ENCODE results near the gene SFXN5. TPM values are rescaled to one million over a fixed set of nuclear protein-coding genes. Genes with fewer than 3 reads are reported as not detected.

Gene SFXN5
- total RNA-seq, 1 experiment from 2014 or later = 27.8 TPM

GRCh38 chr2:72926368-72926767 lies 145.1 kb downstream of the SFXN5 start:
- intact Hi-C loops (cut with micrococcal nuclease; ENCODE audit: unreplicated experiment) = no loop called here
- CTCF ChIA-PET = interaction anchor here (1.1 kb wide), 1 partner anchor 32 kb away, joined by 4 read pairs; no protein-coding TSS in a partner anchor
- H3K4me3 ChIP-seq (ENCODE audit: low read depth in 2 of 2, low read length in 2 of 2) = no peak overlapping the region
- DNase-seq (ENCODE audit: low read depth, low spot score) = no peak
- POLR2A ChIA-PET = no interaction called here
- in situ Hi-C loops (cut with HindIII; ENCODE audit: low pct_unique_long_range_greater_than_20kb, low sequenced_read_pairs) = no loop called here
- H3K36me3 ChIP-seq (ENCODE audit: control insufficient read depth, insufficient read depth, low read length) = no peaks in the 10 kb centered on the region
- peaks cover 37% of the 10 kb centered on the region for H3K27me3 ChIP-seq (ENCODE audit: control insufficient read depth, insufficient read depth, low read length)
- H3K9me3 ChIP-seq (ENCODE audit: control insufficient read depth, insufficient read depth, low read depth, low read length) = no peaks in the 10 kb centered on the region
- ATAC-seq = no peak
- H3K4me1 ChIP-seq (ENCODE audit: control insufficient read depth, insufficient read depth, low read length) = no peaks in the 10 kb centered on the region
- H3K27ac ChIP-seq (ENCODE audit: low read length) = no peak overlapping the region
- TF ChIP-seq REST (IDR thresholded peaks at IDR 0.05; ENCODE audit: insufficient read depth in 1 of 2, low read depth in 2 of 2, low read length in 1 of 2) (no peak), POLR2AphosphoS5 (IDR thresholded peaks at IDR 0.05; ENCODE audit: low read depth, low read length) (no peak), TCF7L2 (IDR thresholded peaks at IDR 0.05; ENCODE audit: low read depth, low read length) (no peak), SIN3A (IDR thresholded peaks at IDR 0.05; ENCODE audit: borderline replicate concordance, insufficient read depth, low read depth, low read length) (no peak)
- TF ChIP-seq, protein P1, sequence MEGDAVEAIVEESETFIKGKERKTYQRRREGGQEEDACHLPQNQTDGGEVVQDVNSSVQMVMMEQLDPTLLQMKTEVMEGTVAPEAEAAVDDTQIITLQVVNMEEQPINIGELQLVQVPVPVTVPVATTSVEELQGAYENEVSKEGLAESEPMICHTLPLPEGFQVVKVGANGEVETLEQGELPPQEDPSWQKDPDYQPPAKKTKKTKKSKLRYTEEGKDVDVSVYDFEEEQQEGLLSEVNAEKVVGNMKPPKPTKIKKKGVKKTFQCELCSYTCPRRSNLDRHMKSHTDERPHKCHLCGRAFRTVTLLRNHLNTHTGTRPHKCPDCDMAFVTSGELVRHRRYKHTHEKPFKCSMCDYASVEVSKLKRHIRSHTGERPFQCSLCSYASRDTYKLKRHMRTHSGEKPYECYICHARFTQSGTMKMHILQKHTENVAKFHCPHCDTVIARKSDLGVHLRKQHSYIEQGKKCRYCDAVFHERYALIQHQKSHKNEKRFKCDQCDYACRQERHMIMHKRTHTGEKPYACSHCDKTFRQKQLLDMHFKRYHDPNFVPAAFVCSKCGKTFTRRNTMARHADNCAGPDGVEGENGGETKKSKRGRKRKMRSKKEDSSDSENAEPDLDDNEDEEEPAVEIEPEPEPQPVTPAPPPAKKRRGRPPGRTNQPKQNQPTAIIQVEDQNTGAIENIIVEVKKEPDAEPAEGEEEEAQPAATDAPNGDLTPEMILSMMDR (IDR thresholded peaks at IDR 0.05) = no peak
- no TSS peak for BruUV-seq (replicated peaks)

- TF ChIP-seq TCF7L2 (IDR thresholded peaks at IDR 0.05; ENCODE audit: low read depth, low read length) (no peak), POLR2AphosphoS5 (IDR thresholded peaks at IDR 0.05; ENCODE audit: low read depth, low read length) (no peak), REST (IDR thresholded peaks at IDR 0.05; ENCODE audit: insufficient read depth in 1 of 2, low read depth in 2 of 2, low read length in 1 of 2) (no peak), SIN3A (IDR thresholded peaks at IDR 0.05; ENCODE audit: borderline replicate concordance, insufficient read depth, low read depth, low read length) (no peak)
- TF ChIP-seq, protein P1 (IDR thresholded peaks at IDR 0.05) = no peak
- intact Hi-C loops (cut with micrococcal nuclease; ENCODE audit: unreplicated experiment) = no loop called here
- H3K36me3 ChIP-seq (ENCODE audit: control insufficient read depth, insufficient read depth, low read length) = no peaks in the 10 kb centered on the region
- ATAC-seq (no peak), DNase-seq (ENCODE audit: low read depth, low spot score) (no peak)
- peaks cover 37% of the 10 kb centered on the region for H3K27me3 ChIP-seq (ENCODE audit: control insufficient read depth, insufficient read depth, low read length)
- no peaks in the 10 kb centered on the region for H3K9me3 ChIP-seq (ENCODE audit: control insufficient read depth, insufficient read depth, low read depth, low read length)
- H3K27ac ChIP-seq (ENCODE audit: low read length) = no peak overlapping the region
- ChIA-PET CTCF (interaction anchor here (0.7 to 1.1 kb wide), 2 partner anchors 13 to 31 kb away, joined by 3 to 4 read pairs; no protein-coding TSS in a partner anchor), POLR2A (no interaction called here)
- no peaks in the 10 kb centered on the region for H3K4me1 ChIP-seq (ENCODE audit: control insufficient read depth, insufficient read depth, low read length)
- no TSS peak for BruUV-seq (replicated peaks)
- in situ Hi-C loops (cut with HindIII; ENCODE audit: low pct_unique_long_range_greater_than_20kb, low sequenced_read_pairs) = no loop called here
- H3K4me3 ChIP-seq (ENCODE audit: low read depth in 2 of 2, low read length in 2 of 2) = no peak overlapping the region
These were observed 146.1 kb downstream of the SFXN5 start for GRCh38 chr2:72925328-72925943.

Measured in Panc1 (cell line).